BJ (cell line): ENCODE results near the gene SF1. TPM values are rescaled to one million over a fixed set of nuclear protein-coding genes. Genes with fewer than 3 reads are reported as not detected.

Experiments
- CTCF ChIA-PET: fragments of 350-600 bp; formaldehyde crosslinking; extraction: SDS; loops from one replicate; lab custom pipeline; 2021; ENCODE audit warnings: antibody characterized with exemption, inconsistent platforms; lab: Yijun Ruan, JAX
- POLR2A ChIA-PET: fragments of 300-600 bp; sonication (Branson Sonifier 250); formaldehyde crosslinking; extraction: SDS; loops from one replicate; lab custom pipeline; 2021; ENCODE audit warnings: antibody characterized with exemption; lab: Charles Lee
- DNase-seq: peaks from one replicate; pipeline ENCODE4 v3.0.0-alpha.2; 2011; ENCODE audit warnings: low read depth
- H3K27me3 ChIP-seq: 2 replicates; pipeline ENCODE4 v1.6.0; 2011; ENCODE audit warnings: low read length; ENCODE audit not compliant: control insufficient read depth, insufficient read depth
- H3K36me3 ChIP-seq: 2 replicates; pipeline ENCODE4 v1.5.1; 2011; ENCODE audit warnings: low read length; ENCODE audit not compliant: control insufficient read depth, insufficient read depth
- H3K4me3 ChIP-seq: 2 replicates; pipeline ENCODE4 v1.5.1; 2011; ENCODE audit warnings: low read depth, mild to moderate bottlenecking, control low read depth, low read length
- polyA plus RNA-seq: library from polyadenylated mRNA; depleted of rRNA; stranded (reverse); fragments of >200 nt; gene quantifications from 2 replicates; pipeline ENCODE4 v1.2.3, GENCODE V29; 2011
- TF ChIP-seq, protein P1 (sequence below): IDR thresholded peaks from 2 replicates; pipeline ENCODE4 v1.5.1; 2011; ENCODE audit warnings: low read depth, mild to moderate bottlenecking, control low read depth, inconsistent platforms, low read length, moderate library complexity; ENCODE audit not compliant: insufficient read depth

Gene SF1
- polyA plus RNA-seq, 1 experiment, result 41.7 TPM

DNA sequence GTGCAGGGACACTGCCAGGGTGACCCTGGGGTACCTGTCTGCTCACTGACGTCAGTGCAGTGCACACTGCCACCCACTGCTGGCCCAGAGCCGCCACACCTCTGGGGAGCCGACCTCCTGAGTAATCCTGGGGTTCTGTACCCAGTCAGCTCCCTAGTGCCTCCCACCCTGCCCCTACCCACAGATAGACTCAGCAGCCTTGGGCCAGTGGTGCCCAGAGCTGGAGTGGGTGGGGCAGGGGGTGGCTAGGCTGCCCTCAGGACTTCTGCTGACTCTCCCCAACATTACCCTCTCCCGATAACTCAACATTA is 61.1 kb downstream of the SF1 start:
- no peak for DNase-seq
- peaks cover 60% of the 10 kb centered on the region for H3K27me3 ChIP-seq
- no peak overlapping the region for H3K4me3 ChIP-seq
- CTCF ChIA-PET, result interaction anchor here (2.2 to 3.2 kb wide), 2 partner anchors 26 to 28 kb away, joined by 6 to 13 read pairs; no protein-coding TSS in a partner anchor
- H3K36me3 ChIP-seq, result no peaks in the 10 kb centered on the region
- POLR2A ChIA-PET, result no interaction called here
- TF ChIP-seq, protein P1, sequence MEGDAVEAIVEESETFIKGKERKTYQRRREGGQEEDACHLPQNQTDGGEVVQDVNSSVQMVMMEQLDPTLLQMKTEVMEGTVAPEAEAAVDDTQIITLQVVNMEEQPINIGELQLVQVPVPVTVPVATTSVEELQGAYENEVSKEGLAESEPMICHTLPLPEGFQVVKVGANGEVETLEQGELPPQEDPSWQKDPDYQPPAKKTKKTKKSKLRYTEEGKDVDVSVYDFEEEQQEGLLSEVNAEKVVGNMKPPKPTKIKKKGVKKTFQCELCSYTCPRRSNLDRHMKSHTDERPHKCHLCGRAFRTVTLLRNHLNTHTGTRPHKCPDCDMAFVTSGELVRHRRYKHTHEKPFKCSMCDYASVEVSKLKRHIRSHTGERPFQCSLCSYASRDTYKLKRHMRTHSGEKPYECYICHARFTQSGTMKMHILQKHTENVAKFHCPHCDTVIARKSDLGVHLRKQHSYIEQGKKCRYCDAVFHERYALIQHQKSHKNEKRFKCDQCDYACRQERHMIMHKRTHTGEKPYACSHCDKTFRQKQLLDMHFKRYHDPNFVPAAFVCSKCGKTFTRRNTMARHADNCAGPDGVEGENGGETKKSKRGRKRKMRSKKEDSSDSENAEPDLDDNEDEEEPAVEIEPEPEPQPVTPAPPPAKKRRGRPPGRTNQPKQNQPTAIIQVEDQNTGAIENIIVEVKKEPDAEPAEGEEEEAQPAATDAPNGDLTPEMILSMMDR, result no peak

DNA sequence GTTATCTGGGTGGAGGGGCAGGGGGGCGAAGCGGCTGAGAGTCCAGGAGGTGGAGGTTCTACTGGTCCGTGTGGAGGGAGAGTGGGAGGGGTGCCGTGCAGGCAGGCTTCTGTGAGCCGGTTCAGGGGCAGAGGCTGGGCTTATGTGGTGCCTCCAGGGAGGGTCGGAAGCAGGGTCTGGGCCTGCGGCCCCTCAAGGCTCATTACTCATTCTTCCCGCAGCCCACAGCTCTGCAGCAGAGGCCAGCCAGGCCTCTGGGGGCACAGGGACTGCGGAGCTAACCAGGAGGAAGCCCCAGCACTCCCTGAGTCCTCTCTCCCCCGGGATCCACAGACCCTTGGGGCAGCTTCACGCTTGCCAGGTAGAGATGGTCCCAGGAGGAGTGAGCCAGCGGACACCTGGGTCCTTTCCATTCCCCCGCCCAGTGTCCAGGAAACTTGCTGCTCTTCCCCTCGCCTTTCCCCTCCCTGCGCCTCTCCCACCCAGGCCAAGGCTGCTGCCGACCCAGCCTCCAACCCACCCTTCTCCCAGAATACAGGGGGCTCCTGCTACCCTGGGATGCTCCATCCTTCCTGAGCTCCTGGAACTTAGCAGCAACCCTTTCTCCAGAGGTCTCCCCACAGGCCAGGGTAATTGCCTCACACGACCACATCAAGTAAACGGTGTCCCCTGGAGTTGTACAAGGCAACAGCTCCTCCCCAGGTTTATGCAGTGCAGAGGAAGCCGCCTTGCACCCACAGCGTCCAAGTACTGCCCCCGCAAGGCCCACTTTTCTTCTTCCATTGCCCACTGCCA is 61.7 kb downstream of the SF1 start:
- DNase-seq, result no peak
- ChIA-PET CTCF (interaction anchor here (0.7 to 3.2 kb wide), 3 partner anchors 26 to 66 kb away, joined by 3 to 13 read pairs (median 6); no protein-coding TSS in a partner anchor), POLR2A (no interaction called here)
- H3K27me3 ChIP-seq, result peaks cover 58% of the 10 kb centered on the region
- TF ChIP-seq, protein P1, result no peak
- H3K4me3 ChIP-seq, result no peak overlapping the region
- H3K36me3 ChIP-seq, result no peaks in the 10 kb centered on the region

DNA sequence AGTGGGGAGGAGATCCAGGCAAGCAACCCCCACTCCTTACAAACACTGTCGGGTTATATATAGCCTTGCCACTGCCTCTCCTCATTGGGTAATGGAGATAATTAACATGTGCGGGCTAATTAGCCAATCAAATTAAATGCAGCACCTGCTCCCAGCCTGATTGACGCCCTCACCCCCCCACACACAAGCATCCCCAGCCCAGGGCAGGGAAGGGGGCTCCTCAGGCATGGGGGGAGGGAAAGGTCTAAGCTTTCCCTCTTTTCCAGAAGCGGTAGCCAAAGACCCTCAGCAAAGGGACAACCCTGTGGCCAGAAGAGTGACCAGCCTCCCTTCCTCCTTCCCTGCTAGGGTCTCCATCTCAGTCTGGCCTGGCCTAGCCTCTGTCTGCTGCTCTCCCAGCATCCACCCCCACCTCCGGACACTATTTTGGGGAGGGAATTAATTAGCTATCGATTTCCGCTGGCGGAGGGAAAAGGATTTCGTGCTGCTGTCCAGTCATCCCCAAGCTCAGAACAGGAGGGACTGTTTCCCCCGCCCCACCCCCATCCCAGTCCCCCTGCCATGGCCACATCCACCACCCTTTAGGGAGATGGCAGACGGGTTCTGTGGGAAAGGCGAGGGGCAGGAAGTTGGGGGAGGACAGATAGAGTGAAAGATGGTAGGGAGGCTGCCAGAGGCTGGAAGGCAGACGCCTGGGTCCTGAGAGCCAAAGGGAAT is 62.4 kb downstream of the SF1 start:
- no peaks in the 10 kb centered on the region for H3K36me3 ChIP-seq
- TF ChIP-seq, protein P1, result no peak
- no peak for DNase-seq
- H3K27me3 ChIP-seq, result peaks cover 55% of the 10 kb centered on the region
- POLR2A ChIA-PET, result no interaction called here
- H3K4me3 ChIP-seq, result no peak overlapping the region
- CTCF ChIA-PET, result interaction anchor here (0.7 to 3.2 kb wide), 3 partner anchors 27 to 66 kb away, joined by 3 to 13 read pairs (median 6); no protein-coding TSS in a partner anchor

DNA sequence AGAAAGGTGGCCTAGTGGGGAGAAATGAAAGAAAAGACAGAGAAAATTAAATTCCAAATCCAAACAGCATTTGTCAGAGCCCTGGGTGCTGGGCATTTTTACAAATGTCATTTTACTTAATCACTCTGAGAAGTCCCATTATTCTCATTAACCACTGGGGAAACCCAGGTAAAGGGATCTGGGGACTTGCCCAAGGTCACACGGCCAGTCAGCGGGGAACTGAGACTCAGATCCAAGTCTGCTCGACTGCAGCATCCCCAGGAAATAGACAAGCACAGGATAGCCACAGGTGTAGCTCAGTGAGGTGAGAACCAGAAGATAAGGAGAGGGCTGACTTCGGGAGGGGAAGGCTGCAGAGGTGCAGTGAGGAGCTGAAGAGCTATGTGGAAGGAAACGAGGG is 63.2 kb downstream of the SF1 start:
- TF ChIP-seq, protein P1, result no peak
- peaks cover 57% of the 10 kb centered on the region for H3K27me3 ChIP-seq
- DNase-seq, result no peak
- no peak overlapping the region for H3K4me3 ChIP-seq
- H3K36me3 ChIP-seq, result no peaks in the 10 kb centered on the region
- CTCF ChIA-PET, result no interaction called here
- POLR2A ChIA-PET, result no interaction called here

DNA sequence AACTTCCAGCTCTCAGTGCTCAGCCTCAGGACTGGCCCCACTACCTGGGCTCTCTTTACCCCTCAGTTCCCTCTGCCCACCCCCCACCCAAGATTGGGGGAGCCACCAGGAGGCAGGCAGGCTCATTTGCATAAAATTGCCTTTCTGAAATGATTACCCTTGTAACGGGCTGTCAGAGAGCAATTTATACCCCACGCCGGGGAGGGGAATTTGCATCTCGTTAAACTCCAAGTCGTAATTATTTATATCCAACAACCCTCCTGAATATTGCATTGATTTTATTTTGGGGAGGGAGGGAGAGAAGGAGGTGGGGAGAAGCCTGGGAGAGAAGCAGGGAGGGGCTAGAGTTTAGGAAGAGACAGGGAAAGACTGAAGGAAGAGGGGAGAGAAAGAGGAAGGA is 63.7 kb downstream of the SF1 start:
- ChIA-PET CTCF (no interaction called here), POLR2A (no interaction called here)
- H3K36me3 ChIP-seq, result no peaks in the 10 kb centered on the region
- no peak overlapping the region for H3K4me3 ChIP-seq
- TF ChIP-seq, protein P1, result no peak
- no peak for DNase-seq
- peaks cover 58% of the 10 kb centered on the region for H3K27me3 ChIP-seq
